Endothelial cell of umbilical vein (primary cell): Measurements from ENCODE around the gene CHM. TPM values are rescaled to one million over a fixed set of nuclear protein-coding genes. Genes with fewer than 3 reads are reported as not detected.

Source experiments
- BruUV-seq: library from RNA; stranded (reverse); fragments of 400-500 nt; replicated peaks from 2 replicates; lab custom pipeline; 2021; lab: Mats Ljungman, UMichigan
- CTCF ChIA-PET: fragments of 300-600, 350-600 bp; sonication (Branson Sonifier 250); formaldehyde crosslinking; loops from one replicate; lab custom pipeline; 2021; ENCODE audit warnings: antibody characterized with exemption, inconsistent platforms; lab: Charles Lee
- POLR2A ChIA-PET: fragments of 300-600, 350-600 bp; sonication (Branson Sonifier 250); formaldehyde crosslinking; loops from one replicate; lab custom pipeline; 2021; ENCODE audit warnings: antibody characterized with exemption, inconsistent platforms; lab: Charles Lee
- DNase-seq: peaks from one replicate; pipeline ENCODE4 v3.0.0-alpha.2; 2011; ENCODE audit warnings: low read depth, low spot score
- FAIRE-seq: peaks from 2 replicates; lab custom pipeline; 2011; peaks lifted over from hg19 to GRCh38; lab: Jason Lieb, UNC
- H2AFZ ChIP-seq: 2 replicates; pipeline ENCODE4 v1.6.0; 2012; ENCODE audit warnings: low read depth, low read length, control low read depth, inconsistent platforms
- H3K27ac ChIP-seq: 2 replicates; pipeline ENCODE4 v1.5.1; 2011; ENCODE audit warnings: low read depth, mild to moderate bottlenecking, control low read depth, low read length, moderate library complexity; ENCODE audit not compliant: insufficient read depth
- H3K27me3 ChIP-seq, 2 experiments: 2 replicates each; pipeline versions ENCODE4 v1.6.0 to v1.6.1; 2011; ENCODE audit warnings: low read length in 2 of 2, mixed read lengths in 1 of 2; ENCODE audit not compliant: control insufficient read depth in 2 of 2, insufficient read depth in 2 of 2
- H3K36me3 ChIP-seq, 2 experiments: 2 replicates in 1 of 2; 3 replicates in 1 of 2; pipeline ENCODE4 v1.5.1; 2011; ENCODE audit warnings: low read length in 2 of 2, mild to moderate bottlenecking in 1 of 2, moderate library complexity in 1 of 2; ENCODE audit not compliant: control insufficient read depth in 2 of 2, insufficient read depth in 2 of 2; ENCODE audit errors: extremely low read depth in 1 of 2
- H3K4me1 ChIP-seq: 3 replicates; pipeline ENCODE4 v1.5.1; 2011; ENCODE audit warnings: mild to moderate bottlenecking, low read length; ENCODE audit not compliant: control insufficient read depth, insufficient read depth; ENCODE audit errors: extremely low read depth
- H3K4me2 ChIP-seq: 2 replicates; pipeline ENCODE4 v1.6.1; 2011; ENCODE audit warnings: low read length, control low read depth, mixed read lengths; ENCODE audit not compliant: insufficient read depth
- H3K4me3 ChIP-seq, 3 experiments: fragments of 200-600 bp in 1 of 3; sonication (generic), shearing (Covaris generic) in 1 of 3; replicated peaks in 1 of 3; 2 replicates each; pipeline ENCODE4 v1.5.1; 2011 to 2016; ENCODE audit warnings: control low read depth in 3 of 3, low read length in 3 of 3, mild to moderate bottlenecking in 2 of 3, inconsistent platforms in 1 of 3, low read depth in 1 of 3, moderate library complexity in 1 of 3; ENCODE audit not compliant: insufficient read depth in 1 of 3
- H3K79me2 ChIP-seq: 2 replicates; pipeline ENCODE4 v1.6.0; 2012; ENCODE audit warnings: low read length, inconsistent platforms; ENCODE audit not compliant: control insufficient read depth, insufficient read depth
- H3K9ac ChIP-seq: replicated peaks from 2 replicates; pipeline ENCODE3; 2011; ENCODE audit warnings: low read length, control low read depth; ENCODE audit not compliant: insufficient read depth; ENCODE audit errors: extremely low read depth
- H3K9me1 ChIP-seq: replicated peaks from 3 replicates; pipeline ENCODE4 v1.6.0; 2011; ENCODE audit warnings: mild to moderate bottlenecking, low read length; ENCODE audit not compliant: control insufficient read depth, insufficient read depth; ENCODE audit errors: extremely low read depth
- H3K9me3 ChIP-seq: replicated peaks from 2 replicates; pipeline ENCODE4 v1.5.1; 2012; ENCODE audit warnings: low read length, inconsistent platforms; ENCODE audit not compliant: control insufficient read depth, insufficient read depth
- H4K20me1 ChIP-seq: replicated peaks from 2 replicates; pipeline ENCODE3; 2011; ENCODE audit warnings: mild to moderate bottlenecking, low read length; ENCODE audit not compliant: control insufficient read depth, insufficient read depth; ENCODE audit errors: extremely low read depth
- EZH2 ChIP-seq: IDR thresholded peaks from 2 replicates; pipeline ENCODE4 v1.6.1; 2012; ENCODE audit warnings: borderline replicate concordance, low read depth, mild to moderate bottlenecking, moderate library complexity, low read length, inconsistent platforms; ENCODE audit not compliant: severe bottlenecking
- FOS ChIP-seq: IDR thresholded peaks from 2 replicates; pipeline ENCODE4 v1.6.1; 2011; ENCODE audit warnings: mild to moderate bottlenecking, low read length, moderate library complexity, borderline replicate concordance; ENCODE audit not compliant: insufficient read depth
- GATA2 ChIP-seq: IDR thresholded peaks from 2 replicates; pipeline ENCODE4 v1.7.0; 2011; ENCODE audit warnings: low read depth, mild to moderate bottlenecking, moderate library complexity, mixed read lengths, low read length; ENCODE audit not compliant: insufficient read length, insufficient read depth
- JUN ChIP-seq: IDR thresholded peaks from 2 replicates; pipeline ENCODE4 v1.6.1; 2011; ENCODE audit warnings: borderline replicate concordance, low read depth; ENCODE audit not compliant: insufficient read length, insufficient read depth
- MAX ChIP-seq: IDR thresholded peaks from 2 replicates; pipeline ENCODE4 v1.6.1; 2011; ENCODE audit not compliant: insufficient read depth, insufficient read length
- MYC ChIP-seq: IDR thresholded peaks from one replicate; pipeline ENCODE4 v1.6.1; 2011; ENCODE audit warnings: mild to moderate bottlenecking, low read depth, low read length
- POLR2A ChIP-seq: IDR thresholded peaks from 2 replicates; pipeline ENCODE4 v1.6.1; 2012; ENCODE audit warnings: low read depth, mild to moderate bottlenecking, control low read depth, low read length
- POLR2AphosphoS5 ChIP-seq: IDR thresholded peaks from 2 replicates; pipeline ENCODE4 v1.6.1; 2012; ENCODE audit warnings: low read depth, mild to moderate bottlenecking, control low read depth, low read length, moderate library complexity; ENCODE audit not compliant: insufficient read depth
- dilution Hi-C: fragments of 300-500 bp; cut with MboI; formaldehyde crosslinking; loops from one replicate; pipeline ENCODE4 v1.15.0; 2019; ENCODE audit warnings: low sequenced_read_pairs; ENCODE audit not compliant: extremely low pct_ligation_motif_present
- intact Hi-C: fragments of 100-400 bp; cut with micrococcal nuclease; formaldehyde crosslinking; loops from one replicate; pipeline ENCODE4 v1.10.0; 2022
- polyA plus RNA-seq, 4 experiments: library from polyadenylated mRNA; depleted of rRNA in 3 of 4; stranded (reverse) in 3 of 4; unstranded in 1 of 4; fragments of >200 nt; gene quantifications; 2 replicates each; pipeline versions ENCODE4 v1.2.1 to v1.2.3, GENCODE V29; 2011 to 2012; ENCODE audit warnings: missing spikeins in 1 of 4
- total RNA-seq: library from RNA; stranded (reverse); gene quantifications from 2 replicates; pipeline ENCODE4 v1.2.3, GENCODE V29; 2021
- TF ChIP-seq, protein P1 (sequence below), 2 donors: IDR thresholded peaks; 1 replicate in 1 of 2; 2 replicates in 1 of 2; pipeline ENCODE4 v1.5.1; 2011; ENCODE audit warnings: low read length in 2 of 2, mild to moderate bottlenecking in 2 of 2, moderate library complexity in 2 of 2, control low read depth in 1 of 2, inconsistent platforms in 1 of 2, low read depth in 1 of 2; ENCODE audit not compliant: insufficient read depth in 1 of 2; ENCODE audit errors: extremely low read depth in 1 of 2

Gene CHM
- total and polyA plus RNA-seq, 2 donors (not counting 3 experiments of a cell fraction or from before 2014, with no cell fraction given): 10.5 to 18.4 TPM

DNA sequence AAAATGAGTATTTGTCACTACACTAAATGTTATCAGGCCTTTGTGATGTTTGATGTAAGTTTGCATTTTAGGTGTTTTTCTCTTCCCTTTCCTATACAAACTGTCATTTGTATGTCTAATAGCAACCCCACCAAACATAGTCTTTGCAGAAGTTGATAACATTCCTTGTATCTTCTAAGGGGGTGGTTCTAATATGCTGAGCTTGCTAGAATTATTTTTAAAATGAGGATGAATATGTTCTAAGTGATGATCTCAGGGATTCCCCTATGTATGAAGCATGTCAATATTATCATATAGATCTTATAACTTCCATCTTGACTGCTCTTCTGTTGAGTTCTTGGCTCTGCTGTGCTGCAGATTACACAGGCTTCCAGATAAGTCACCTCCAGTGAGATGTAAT, 3.1 kb downstream of the CHM start:
- Histone ChIP-seq H3K4me1 (peaks cover 10% of the 10 kb centered on the region), H2AFZ (no peak overlapping the region), H3K27me3 (no peaks in the 10 kb centered on the region), H3K9me3 (no peaks in the 10 kb centered on the region), H3K36me3 (no peaks in the 10 kb centered on the region), H4K20me1 (no peaks in the 10 kb centered on the region), H3K27ac (no peak overlapping the region), H3K4me3 (no peak overlapping the region), H3K4me2 (no peak overlapping the region), H3K9me1 (no peaks in the 10 kb centered on the region), H3K9ac (no peak overlapping the region), H3K79me2 (peaks cover 63% of the 10 kb centered on the region)
- DNase-seq (no peak), FAIRE-seq (no peak)
- TF ChIP-seq JUN (no peak), FOS (no peak)
- intact Hi-C loops (loop anchor here (10.0 kb wide), 1 partner anchor 189 kb away; no protein-coding TSS in a partner anchor), dilution Hi-C loops (no loop called here)
- ChIA-PET POLR2A (no interaction called here), CTCF (no interaction called here)
- BruUV-seq: no TSS peak

- Histone ChIP-seq H3K79me2 (peaks cover 59% of the 10 kb centered on the region), H3K9me3 (no peaks in the 10 kb centered on the region), H3K9me1 (no peaks in the 10 kb centered on the region), H3K4me1 (no peaks in the 10 kb centered on the region), H3K36me3 (no peaks in the 10 kb centered on the region), H3K27ac (no peak overlapping the region), H2AFZ (no peak overlapping the region), H3K4me3 (no peak overlapping the region), H3K4me2 (no peak overlapping the region), H3K27me3 (no peaks in the 10 kb centered on the region), H4K20me1 (no peaks in the 10 kb centered on the region), H3K9ac (no peak overlapping the region)
- CTCF ChIA-PET: no interaction called here
- POLR2A ChIA-PET: no interaction called here
- DNase-seq (no peak), FAIRE-seq (no peak)
- dilution Hi-C loops (no loop called here), intact Hi-C loops (loop anchor here (10.0 kb wide), 1 partner anchor 185 kb away; no protein-coding TSS in a partner anchor)
- no TSS peak for BruUV-seq
- TF ChIP-seq, protein P1, sequence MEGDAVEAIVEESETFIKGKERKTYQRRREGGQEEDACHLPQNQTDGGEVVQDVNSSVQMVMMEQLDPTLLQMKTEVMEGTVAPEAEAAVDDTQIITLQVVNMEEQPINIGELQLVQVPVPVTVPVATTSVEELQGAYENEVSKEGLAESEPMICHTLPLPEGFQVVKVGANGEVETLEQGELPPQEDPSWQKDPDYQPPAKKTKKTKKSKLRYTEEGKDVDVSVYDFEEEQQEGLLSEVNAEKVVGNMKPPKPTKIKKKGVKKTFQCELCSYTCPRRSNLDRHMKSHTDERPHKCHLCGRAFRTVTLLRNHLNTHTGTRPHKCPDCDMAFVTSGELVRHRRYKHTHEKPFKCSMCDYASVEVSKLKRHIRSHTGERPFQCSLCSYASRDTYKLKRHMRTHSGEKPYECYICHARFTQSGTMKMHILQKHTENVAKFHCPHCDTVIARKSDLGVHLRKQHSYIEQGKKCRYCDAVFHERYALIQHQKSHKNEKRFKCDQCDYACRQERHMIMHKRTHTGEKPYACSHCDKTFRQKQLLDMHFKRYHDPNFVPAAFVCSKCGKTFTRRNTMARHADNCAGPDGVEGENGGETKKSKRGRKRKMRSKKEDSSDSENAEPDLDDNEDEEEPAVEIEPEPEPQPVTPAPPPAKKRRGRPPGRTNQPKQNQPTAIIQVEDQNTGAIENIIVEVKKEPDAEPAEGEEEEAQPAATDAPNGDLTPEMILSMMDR (IDR thresholded peaks at IDR 0.05; ENCODE audit: extremely low read depth in 1 of 2, insufficient read depth in 1 of 2, low read depth in 1 of 2, low read length in 2 of 2): no peak
- TF ChIP-seq POLR2A (no peak), GATA2 (no peak), MAX (no peak), JUN (no peak), EZH2 (no peak), POLR2AphosphoS5 (no peak), MYC (no peak)
Measured at GRCh38 chrX:86039625-86040568, 7.5 kb downstream of the CHM start.
